ENCODE results near the gene HAUS8. TPM values are rescaled to one million over a fixed set of nuclear protein-coding genes. Genes with fewer than 3 reads are reported as not detected.

The HAUS8 gene
- total and polyA plus RNA-seq, 2 of the 4 experiments (the other 2 are of a cell fraction): 3.4 to 14.2 TPM

GRCh38 chr19:17061691-17062090 is 13.6 kb downstream of the HAUS8 start:
- Histone ChIP-seq H3K4me3 (ENCODE audit: insufficient read depth, low read depth, low read length) (no peak overlapping the region), H3K14ac (replicated peaks; ENCODE audit: low read depth, low read length) (no peak overlapping the region), H3K9me3 (ENCODE audit: control insufficient read depth, insufficient read depth, low read length) (peaks cover 17% of the 10 kb centered on the region), H4K91ac (ENCODE audit: insufficient read depth, low read depth, low read length) (no peak overlapping the region), H2AK5ac (ENCODE audit: low read depth, low read length) (no peak overlapping the region), H3K56ac (ENCODE audit: extremely low read depth, insufficient read depth, low read length) (no peak overlapping the region), H3K27ac (ENCODE audit: insufficient read depth, low read length) (no peak overlapping the region), H3K79me1 (ENCODE audit: low read depth in 1 of 2, low read length in 2 of 2) (peaks cover 40 to 63% of the 10 kb centered on the region in 2 experiments), H2BK120ac (ENCODE audit: low read depth, low read length) (no peak overlapping the region), H4K8ac (ENCODE audit: low read depth in 2 of 2, low read length in 2 of 2) (no peak overlapping the region), H3K9me1 (ENCODE audit: insufficient read depth, low read length) (0 out of 2 replicates have a peak, but pooled peaks cover 5% of the 10 kb centered on the region), H3K4ac (ENCODE audit: low read depth, low read length) (no peak overlapping the region), H2BK20ac (ENCODE audit: low read depth, low read length) (no peak overlapping the region), H2AFZ (replicated peaks; ENCODE audit: low read length, poor library complexity) (no peak overlapping the region), H3K36me3 (ENCODE audit: control insufficient read depth, insufficient read depth, low read length) (peaks cover 20% of the 10 kb centered on the region), H2BK15ac (ENCODE audit: low read depth, low read length) (no peak overlapping the region), H3K18ac (ENCODE audit: low read depth, low read length) (no peak overlapping the region), H3K9ac (ENCODE audit: low read depth, low read length) (no peak overlapping the region), H3K4me1 (ENCODE audit: control insufficient read depth, insufficient read depth, low read length) (no peaks in the 10 kb centered on the region), H3K27me3 (ENCODE audit: control insufficient read depth, insufficient read depth, low read length) (no peaks in the 10 kb centered on the region), H3K23ac (ENCODE audit: low read depth, low read length) (no peak overlapping the region), H4K20me1 (ENCODE audit: insufficient read depth, low read length) (no peaks in the 10 kb centered on the region; the same call in 1 of the 2 replicates), H3K4me2 (ENCODE audit: low read depth, low read length) (no peak overlapping the region), H2BK5ac (ENCODE audit: low read depth, low read length, poor library complexity, severe bottlenecking) (no peak overlapping the region), H2AK9ac (replicated peaks; ENCODE audit: low read depth, low read length, poor library complexity) (no peak overlapping the region), H4K5ac (ENCODE audit: low read depth, low read length) (no peak overlapping the region)
- ChIA-PET POLR2A (ENCODE audit: unreplicated experiment) (no interaction called here), CTCF (interaction anchor here (0.6 kb wide), 1 partner anchor 9 kb away, joined by 8 read pairs; no protein-coding TSS in a partner anchor)
- no TSS peak for BruUV-seq (replicated peaks)
- DNase-seq (no peak), ATAC-seq (ENCODE audit: low read depth) (no peak)
- intact Hi-C loops (cut with micrococcal nuclease): no loop called here
- dilution Hi-C loops (cut with HindIII; ENCODE audit: low sequenced_read_pairs, unreplicated experiment): no loop called here
- no peak for TF ChIP-seq MAFK (IDR thresholded peaks at IDR 0.05; ENCODE audit: low read depth, low read length)
- in situ Hi-C loops (cut with MboI; ENCODE audit: low sequenced_read_pairs): no loop called here
- WGBS, 2 experiments (ENCODE audit: extremely low coverage in 2 of 2, insufficient read length in 1 of 2): no CpG with 5 or more reads among the region's 7 CpGs
